GM19240 (cell line): Measurements from ENCODE around the gene GPR87.

Experiments
- DNase-seq: peaks from one replicate; pipeline ENCODE4 v3.0.0; 2011; ENCODE audit warnings: low spot score; ENCODE audit not compliant: insufficient read length

GPR87 gene

GRCh38 chr3:151316267-151316991 lies at the start of gene GPR87:
TSS of gene GPR87 (minus strand) at chr3:151316820. CDS start at chr3:151300100, 16,720 bp downstream.
- no peak for DNase-seq

- no peak for DNase-seq
Observed at GRCh38 chr3:151362751-151363174, 46.1 kb upstream of the GPR87 start.

- DNase-seq, result no peak
Observed at GRCh38 chr3:151357463-151357850, 40.8 kb upstream of the GPR87 start.

- DNase-seq, result no peak
Observed at GRCh38 chr3:151356794-151357462, 40.3 kb upstream of the GPR87 start.

- no peak for DNase-seq
Observed at GRCh38 chr3:151351648-151352047, 35.0 kb upstream of the GPR87 start.

GRCh38 chr3:151351219-151351618 lies 34.6 kb upstream of the GPR87 start:
- DNase-seq, result no peak

GRCh38 chr3:151350656-151351055 lies 34.0 kb upstream of the GPR87 start:
- no peak for DNase-seq

GRCh38 chr3:151347432-151347831 lies 30.8 kb upstream of the GPR87 start:
- DNase-seq, result no peak

GRCh38 chr3:151346292-151346691 lies 29.7 kb upstream of the GPR87 start:
- no peak for DNase-seq

- DNase-seq, result no peak
Observed at GRCh38 chr3:151345859-151346258, 29.2 kb upstream of the GPR87 start.

- DNase-seq, result no peak
Observed at GRCh38 chr3:151331696-151332095, 15.1 kb upstream of the GPR87 start.

- DNase-seq, result no peak
Observed at GRCh38 chr3:151330899-151331298, 14.3 kb upstream of the GPR87 start.

GRCh38 chr3:151330379-151330778 lies 13.8 kb upstream of the GPR87 start:
- DNase-seq, result no peak

GRCh38 chr3:151329363-151329762 lies 12.7 kb upstream of the GPR87 start, which contains the start of gene P2RY13:
TSS of gene P2RY13 (minus strand) at chr3:151329549. CDS start at chr3:151329528, 21 bp downstream.
- DNase-seq, result no peak

- no peak for DNase-seq
Observed at GRCh38 chr3:151328298-151328995, 11.8 kb upstream of the GPR87 start.

GRCh38 chr3:151327571-151328198 lies 11.1 kb upstream of the GPR87 start:
- DNase-seq, result no peak

GRCh38 chr3:151322511-151322910 lies 5.9 kb upstream of the GPR87 start:
- no peak for DNase-seq

GRCh38 chr3:151321526-151321925 lies 4.9 kb upstream of the GPR87 start:
- DNase-seq, result no peak

- DNase-seq, result no peak
Observed at GRCh38 chr3:151320131-151320530, 3.5 kb upstream of the GPR87 start.

- DNase-seq, result no peak
Observed at GRCh38 chr3:151319628-151320027, 3.0 kb upstream of the GPR87 start.

GRCh38 chr3:151318991-151319390 lies 2.4 kb upstream of the GPR87 start:
- no peak for DNase-seq

GRCh38 chr3:151318313-151318712 lies 1.7 kb upstream of the GPR87 start:
- no peak for DNase-seq
